Stomach (tissue), 9 donors: ENCODE data around the gene DLG2. TPM values are rescaled to one million over a fixed set of nuclear protein-coding genes. Genes with fewer than 3 reads are reported as not detected.

Experiments
- DNase-seq, 2 donors: peaks; one replicate each; pipeline versions ENCODE4 v3.0.0 to v3.0.0-alpha.2; 2013 to 2019
- H3K27ac ChIP-seq, 5 donors: fragments of 200-600 bp in 4 of 5; sonication (generic) in 4 of 5; one replicate each; pipeline ENCODE4 v1.5.1; 2013 to 2019; ENCODE audit warnings: mild to moderate bottlenecking in 1 of 5, moderate library complexity in 1 of 5
- H3K27me3 ChIP-seq, 3 donors: fragments of 200-600 bp; sonication (generic); one replicate each; pipeline ENCODE4 v1.5.1; 2017 to 2019; ENCODE audit warnings: mixed run types in 1 of 3
- H3K36me3 ChIP-seq, 4 donors: fragments of 200-600 bp; sonication (generic); 1 replicate in 3 of 4; 2 replicates in 1 of 4; pipeline ENCODE4 v1.5.1; 2016 to 2019
- H3K4me1 ChIP-seq, 4 donors: fragments of 200-600 bp; sonication (generic); one replicate each; pipeline ENCODE4 v1.5.1; 2016 to 2019
- H3K4me3 ChIP-seq, 4 donors: fragments of 200-600 bp; sonication (generic) in 3 of 4; one replicate each; pipeline ENCODE4 v1.5.1; 2016 to 2019; ENCODE audit warnings: mild to moderate bottlenecking in 1 of 4
- H3K9me3 ChIP-seq, 4 donors: fragments of 200-600 bp; sonication (generic); one replicate each; pipeline ENCODE4 v1.5.1; 2016 to 2019
- EP300 ChIP-seq: sonication (generic); formaldehyde crosslinking; IDR thresholded peaks from one replicate; pipeline ENCODE4 v1.6.1; 2017; ENCODE audit warnings: antibody characterized with exemption
- POLR2A ChIP-seq, 4 donors: fragments of 450-650 bp; IDR thresholded peaks; one replicate each; pipeline ENCODE4 v1.6.1; 2016; ENCODE audit warnings: antibody characterized with exemption in 4 of 4, control low read depth in 2 of 4, mild to moderate bottlenecking in 1 of 4, moderate library complexity in 1 of 4
- POLR2AphosphoS5 ChIP-seq, 3 donors: sonication (generic); formaldehyde crosslinking; IDR thresholded peaks; one replicate each; pipeline ENCODE4 v1.6.1; 2016; ENCODE audit warnings: antibody characterized with exemption in 3 of 3
- WGBS, 5 donors: extraction: QIAGEN DNeasy Blood & Tissue Kit in 3 of 5; methylation state at CpG; one replicate each; pipeline versions ENCODE4 v1.1.5 to v1.1.7; 2013 to 2018; 5-methylcytosine and 5-hydroxymethylcytosine counted together
- intact Hi-C: fragments of 100-400 bp; cut with DNase I; formaldehyde crosslinking; loops from one replicate; pipeline ENCODE4 v1.15.1; 2023; ENCODE audit warnings: low total_unique reads
- polyA plus RNA-seq, 3 donors: library from polyadenylated mRNA; stranded (reverse); fragments of 200-250 nt; gene quantifications; one replicate each; pipeline ENCODE4 v1.2.3, GENCODE V29; 2013
- total RNA-seq, 5 donors: library from RNA; depleted of rRNA; stranded (reverse); fragments of >200 nt; gene quantifications; one replicate each; pipeline versions ENCODE4 v1.1.0 to v1.2.3, GENCODE V29; 2014 to 2016
- TF ChIP-seq, protein P1 (sequence below), 7 experiments: fragments of 450-650 bp in 4 of 7; fragments of 200-600 bp in 3 of 7; sonication (generic) in 3 of 7; IDR thresholded peaks; one replicate each; pipeline ENCODE4 v1.5.1; 2016 to 2019; ENCODE audit warnings: antibody characterized with exemption in 7 of 7, control low read depth in 2 of 7, mild to moderate bottlenecking in 1 of 7
- donor health status: healthy with polysubstance abuse.
- donor health status: Bipolar disorder and iron deficiency.
- donor health status: healthy.

Gene DLG2
- total and polyA plus RNA-seq, 8 donors: 1.3 to 19.1 (median 3.5) TPM

- Histone ChIP-seq H3K36me3 (no peaks in the 10 kb centered on the region), H3K9me3 (no peaks in the 10 kb centered on the region), H3K4me3 (no peak overlapping the region), H3K27ac (no peak overlapping the region), H3K4me1 (peaks cover 0 to 7% (median 0%) of the 10 kb centered on the region in 4 donors), H3K27me3 (no peaks in the 10 kb centered on the region)
- DNase-seq: no peak
- TF ChIP-seq POLR2AphosphoS5 (IDR thresholded peaks at IDR 0.05) (no peak), EP300 (no peak), POLR2A (IDR thresholded peaks at IDR 0.05) (no peak)
- TF ChIP-seq, protein P1, sequence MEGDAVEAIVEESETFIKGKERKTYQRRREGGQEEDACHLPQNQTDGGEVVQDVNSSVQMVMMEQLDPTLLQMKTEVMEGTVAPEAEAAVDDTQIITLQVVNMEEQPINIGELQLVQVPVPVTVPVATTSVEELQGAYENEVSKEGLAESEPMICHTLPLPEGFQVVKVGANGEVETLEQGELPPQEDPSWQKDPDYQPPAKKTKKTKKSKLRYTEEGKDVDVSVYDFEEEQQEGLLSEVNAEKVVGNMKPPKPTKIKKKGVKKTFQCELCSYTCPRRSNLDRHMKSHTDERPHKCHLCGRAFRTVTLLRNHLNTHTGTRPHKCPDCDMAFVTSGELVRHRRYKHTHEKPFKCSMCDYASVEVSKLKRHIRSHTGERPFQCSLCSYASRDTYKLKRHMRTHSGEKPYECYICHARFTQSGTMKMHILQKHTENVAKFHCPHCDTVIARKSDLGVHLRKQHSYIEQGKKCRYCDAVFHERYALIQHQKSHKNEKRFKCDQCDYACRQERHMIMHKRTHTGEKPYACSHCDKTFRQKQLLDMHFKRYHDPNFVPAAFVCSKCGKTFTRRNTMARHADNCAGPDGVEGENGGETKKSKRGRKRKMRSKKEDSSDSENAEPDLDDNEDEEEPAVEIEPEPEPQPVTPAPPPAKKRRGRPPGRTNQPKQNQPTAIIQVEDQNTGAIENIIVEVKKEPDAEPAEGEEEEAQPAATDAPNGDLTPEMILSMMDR (IDR thresholded peaks at IDR 0.05): no peak
- WGBS, 5 donors: 4 to 44% (median 19%) methylated on average over 2 of the region's 2 CpGs
- intact Hi-C loops: no loop called here
Observed at GRCh38 chr11:84882056-84882455, 745.1 kb downstream of the DLG2 start.

- Histone ChIP-seq H3K4me1 (no peaks in the 10 kb centered on the region), H3K9me3 (no peaks in the 10 kb centered on the region), H3K36me3 (no peaks in the 10 kb centered on the region), H3K27ac (no peak overlapping the region), H3K27me3 (no peaks in the 10 kb centered on the region), H3K4me3 (no peak overlapping the region)
- intact Hi-C loops: no loop called here
- TF ChIP-seq POLR2A (IDR thresholded peaks at IDR 0.05) (no peak), EP300 (no peak), POLR2AphosphoS5 (IDR thresholded peaks at IDR 0.05) (no peak)
- TF ChIP-seq, protein P1 (IDR thresholded peaks at IDR 0.05): no peak
- no peak for DNase-seq
- 88 to 97% (median 97%) methylated on average over 2 of the region's 2 CpGs for WGBS, 5 donors
Observed at GRCh38 chr11:84871116-84871515, 756.0 kb downstream of the DLG2 start.

GRCh38 chr11:84870486-84870885 is 756.7 kb downstream of the DLG2 start:
- H3K27ac ChIP-seq: no peak overlapping the region
- no peaks in the 10 kb centered on the region for H3K9me3 ChIP-seq
- no peak for DNase-seq
- H3K27me3 ChIP-seq: no peaks in the 10 kb centered on the region
- H3K4me3 ChIP-seq: no peak overlapping the region
- no peaks in the 10 kb centered on the region for H3K4me1 ChIP-seq
- no peak for TF ChIP-seq POLR2AphosphoS5 (IDR thresholded peaks at IDR 0.05)
- TF ChIP-seq POLR2A (IDR thresholded peaks at IDR 0.05): no peak
- TF ChIP-seq, protein P1 (IDR thresholded peaks at IDR 0.05): no peak
- TF ChIP-seq EP300: no peak
- no peaks in the 10 kb centered on the region for H3K36me3 ChIP-seq
- intact Hi-C loops: no loop called here
- WGBS, 5 donors: 83 to 93% (median 89%) methylated on average over 1 of the region's 1 CpG

DNA sequence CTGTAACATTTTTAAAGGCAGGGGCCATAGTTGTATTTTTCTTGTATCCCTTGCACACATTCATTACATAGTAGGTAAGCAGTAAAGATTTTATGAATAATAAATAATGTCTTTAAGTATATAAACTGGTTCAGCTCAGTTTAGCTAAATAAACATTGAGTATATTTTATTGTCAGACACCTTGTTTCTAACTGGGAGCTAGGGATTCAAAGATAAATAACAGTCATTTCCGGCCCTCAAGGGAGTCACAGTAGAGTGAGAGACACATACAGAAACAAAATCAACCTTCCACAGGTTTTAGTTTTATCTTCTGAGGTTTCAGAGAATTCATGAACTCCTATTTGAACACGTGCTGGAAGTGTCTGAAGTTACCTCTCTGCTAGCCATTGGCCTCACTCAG is 760.2 kb downstream of the DLG2 start:
- intact Hi-C loops: no loop called here
- H3K36me3 ChIP-seq: no peaks in the 10 kb centered on the region
- no peak for TF ChIP-seq POLR2A (IDR thresholded peaks at IDR 0.05)
- TF ChIP-seq, protein P1 (IDR thresholded peaks at IDR 0.05): no peak
- TF ChIP-seq POLR2AphosphoS5 (IDR thresholded peaks at IDR 0.05): no peak
- TF ChIP-seq EP300: no peak
- WGBS, 5 donors: 63 to 84% (median 73%) methylated on average over 2 of the region's 2 CpGs
- DNase-seq: no peak
- no peaks in the 10 kb centered on the region for H3K9me3 ChIP-seq
- no peaks in the 10 kb centered on the region for H3K27me3 ChIP-seq
- H3K4me1 ChIP-seq: no peaks in the 10 kb centered on the region
- H3K27ac ChIP-seq: no peak overlapping the region
- H3K4me3 ChIP-seq: no peak overlapping the region
